Liver (tissue), 3 donors: ENCODE measurements around the gene INPP4A.

Experiments
- CTCF ChIP-seq: fragments of 150-350 bp; IDR thresholded peaks from 2 replicates; pipeline ENCODE4 v1.5.1; 2017; ENCODE audit warnings: improper control_type of control experiment, low read depth, low read length; ENCODE audit not compliant: missing input control
- EGR1 ChIP-seq, 2 donors: IDR thresholded peaks; 2 replicates each; pipeline ENCODE4 v1.6.1; 2016 to 2018; ENCODE audit warnings: antibody characterized with exemption in 2 of 2, low read depth in 2 of 2
- GABPA ChIP-seq, 2 donors: IDR thresholded peaks in 1 of 2; conservative IDR thresholded peaks in 1 of 2; 2 replicates each; pipeline ENCODE4 v1.6.1; 2016; ENCODE audit warnings: antibody characterized with exemption in 2 of 2, mild to moderate bottlenecking in 1 of 2, moderate library complexity in 1 of 2
- JUND ChIP-seq, 2 donors: IDR thresholded peaks; 2 replicates each; pipeline ENCODE4 v1.6.1; 2016; ENCODE audit warnings: antibody characterized with exemption in 2 of 2
- MAX ChIP-seq: IDR thresholded peaks from 2 replicates; pipeline ENCODE4 v1.6.1; 2016; ENCODE audit warnings: antibody characterized with exemption
- ZBTB33 ChIP-seq: IDR thresholded peaks from 2 replicates; pipeline ENCODE4 v1.6.1; 2016; ENCODE audit warnings: antibody characterized with exemption
- donor health status: healthy.
- donor health status: healthy.

GRCh38 chr2:98569915-98570314 is 125.3 kb downstream of the INPP4A start:
- TF ChIP-seq MAX (no peak), CTCF (no peak), JUND (IDR thresholded peaks at IDR 0.05) (no peak), ZBTB33 (no peak), EGR1 (IDR thresholded peaks at IDR 0.05; ENCODE audit: low read depth in 2 of 2) (no peak), GABPA (IDR thresholded peaks at IDR 0.05 in 1 of 2, conservative IDR thresholded peaks at IDR 0.05 in 1 of 2) (no peak)
